Liver (tissue), 9 donors: ENCODE measurements around the gene CRMP1. TPM values are rescaled to one million over a fixed set of nuclear protein-coding genes. Genes with fewer than 3 reads are reported as not detected.

ENCODE experiments used
- DNase-seq: peaks from one replicate; pipeline ENCODE4 v3.0.0-alpha.2; 2017; ENCODE audit warnings: low spot score
- H3K27ac ChIP-seq, 2 donors: one replicate each; pipeline ENCODE4 v1.7.0; 2013; ENCODE audit warnings: inconsistent platforms in 2 of 2, low read length in 2 of 2, control low read depth in 1 of 2, low read depth in 1 of 2, mild to moderate bottlenecking in 1 of 2
- H3K27me3 ChIP-seq, 4 donors: one replicate each; pipeline versions ENCODE4 v1.6.1 to v1.7.0; 2013; ENCODE audit warnings: low read length in 3 of 4, inconsistent platforms in 1 of 4, mild to moderate bottlenecking in 1 of 4, moderate library complexity in 1 of 4; ENCODE audit not compliant: control insufficient read depth in 4 of 4, insufficient read depth in 4 of 4
- H3K36me3 ChIP-seq, 4 donors: one replicate each; pipeline versions ENCODE4 v1.6.1 to v1.7.0; 2013; ENCODE audit warnings: low read length in 3 of 4, mild to moderate bottlenecking in 3 of 4, low read depth in 1 of 4, moderate library complexity in 1 of 4; ENCODE audit not compliant: control insufficient read depth in 4 of 4, insufficient read depth in 3 of 4
- H3K4me1 ChIP-seq, 4 donors: one replicate each; pipeline versions ENCODE4 v1.6.1 to v1.7.0; 2013; ENCODE audit warnings: low read length in 3 of 4, mild to moderate bottlenecking in 3 of 4, moderate library complexity in 1 of 4; ENCODE audit not compliant: control insufficient read depth in 4 of 4, insufficient read depth in 4 of 4
- H3K4me3 ChIP-seq, 3 donors: one replicate each; pipeline versions ENCODE4 v1.6.1 to v1.7.0; 2013; ENCODE audit warnings: low read length in 3 of 3, control low read depth in 1 of 3, low read depth in 1 of 3, mild to moderate bottlenecking in 1 of 3
- H3K9ac ChIP-seq, 2 donors: one replicate each; pipeline ENCODE4 v1.7.0; 2013; ENCODE audit warnings: low read length in 2 of 2, mild to moderate bottlenecking in 2 of 2, moderate library complexity in 2 of 2, control low read depth in 1 of 2, low read depth in 1 of 2
- H3K9me3 ChIP-seq, 4 donors: one replicate each; pipeline versions ENCODE4 v1.6.1 to v1.7.0; 2013; ENCODE audit warnings: low read length in 3 of 4; ENCODE audit not compliant: control insufficient read depth in 4 of 4
- ATF3 ChIP-seq: IDR thresholded peaks from 2 replicates; pipeline ENCODE4 v1.6.1; 2016; ENCODE audit warnings: antibody characterized with exemption
- CTCF ChIP-seq: fragments of 150-350 bp; IDR thresholded peaks from 2 replicates; pipeline ENCODE4 v1.5.1; 2017; ENCODE audit warnings: improper control_type of control experiment, low read depth, low read length; ENCODE audit not compliant: missing input control
- EGR1 ChIP-seq, 2 donors: IDR thresholded peaks; 2 replicates each; pipeline ENCODE4 v1.6.1; 2016 to 2018; ENCODE audit warnings: antibody characterized with exemption in 2 of 2, low read depth in 2 of 2
- FOXA1 ChIP-seq: IDR thresholded peaks from 2 replicates; pipeline ENCODE4 v1.6.1; 2016; ENCODE audit warnings: antibody characterized with exemption
- GABPA ChIP-seq, 2 donors: IDR thresholded peaks in 1 of 2; conservative IDR thresholded peaks in 1 of 2; 2 replicates each; pipeline ENCODE4 v1.6.1; 2016; ENCODE audit warnings: antibody characterized with exemption in 2 of 2, mild to moderate bottlenecking in 1 of 2, moderate library complexity in 1 of 2
- HNF4A ChIP-seq, 2 donors: conservative IDR thresholded peaks; 2 replicates each; pipeline ENCODE4 v1.6.1; 2016; ENCODE audit warnings: antibody characterized with exemption in 2 of 2, mild to moderate bottlenecking in 2 of 2
- HNF4G ChIP-seq: IDR thresholded peaks from 2 replicates; pipeline ENCODE4 v1.6.1; 2016; ENCODE audit warnings: antibody characterized with exemption
- JUND ChIP-seq, 2 donors: IDR thresholded peaks; 2 replicates each; pipeline ENCODE4 v1.6.1; 2016; ENCODE audit warnings: antibody characterized with exemption in 2 of 2
- NR2F2 ChIP-seq: IDR thresholded peaks from 2 replicates; pipeline ENCODE4 v1.6.1; 2016; ENCODE audit warnings: antibody characterized with exemption
- RXRA ChIP-seq, 2 donors: IDR thresholded peaks; 2 replicates each; pipeline ENCODE4 v1.6.1; 2017 to 2018; ENCODE audit warnings: antibody characterized with exemption in 2 of 2, mild to moderate bottlenecking in 1 of 2
- SP1 ChIP-seq: IDR thresholded peaks from 2 replicates; pipeline ENCODE4 v1.6.1; 2018; ENCODE audit warnings: antibody characterized with exemption, mild to moderate bottlenecking
- TAF1 ChIP-seq: conservative IDR thresholded peaks from 2 replicates; pipeline ENCODE4 v1.6.1; 2016; ENCODE audit warnings: antibody characterized with exemption, mild to moderate bottlenecking
- YY1 ChIP-seq: IDR thresholded peaks from 2 replicates; pipeline ENCODE4 v1.6.1; 2016; ENCODE audit warnings: antibody characterized with exemption, mild to moderate bottlenecking
- ZBTB33 ChIP-seq: IDR thresholded peaks from 2 replicates; pipeline ENCODE4 v1.6.1; 2016; ENCODE audit warnings: antibody characterized with exemption
- WGBS: extraction: QIAGEN DNeasy Blood & Tissue Kit; methylation state at CpG from one replicate; pipeline ENCODE4 v1.1.7; 2013; 5-methylcytosine and 5-hydroxymethylcytosine counted together
- polyA plus RNA-seq, 2 donors: library from polyadenylated mRNA; stranded (reverse) in 1 of 2; unstranded in 1 of 2; fragments of 200-250 nt in 1 of 2; fragments of >200 nt in 1 of 2; fragmentation: Nextera tagmentation in 1 of 2; extraction: Ambion mirVana in 1 of 2; gene quantifications; one replicate each; pipeline versions ENCODE4 v1.2.1 to v1.2.3, GENCODE V29; 2013 to 2015
- total RNA-seq, 2 donors: library from RNA; depleted of rRNA; stranded (reverse); fragments of >200 nt; gene quantifications; one replicate each; pipeline ENCODE4 v1.2.3, GENCODE V29; 2014
- TF ChIP-seq, protein P1 (sequence below): IDR thresholded peaks from 2 replicates; pipeline ENCODE4 v1.6.1; 2016; ENCODE audit warnings: antibody characterized with exemption
- TF ChIP-seq, protein P2 (sequence below): IDR thresholded peaks from 2 replicates; pipeline ENCODE4 v1.6.1; 2016; ENCODE audit warnings: antibody characterized with exemption, mild to moderate bottlenecking
- donor health status: healthy.
- donor health status: healthy.
- donor health status: healthy.
- donor health status: healthy.
- donor health status: healthy.

The CRMP1 gene
- total and polyA plus RNA-seq, 4 donors, result 0.06 to 0.42 (median 0.12) TPM

GRCh38 chr4:5863461-5864113 lies 29.3 kb downstream of the CRMP1 start:
- DNase-seq, result no peak
- Histone ChIP-seq H3K9ac (no peak overlapping the region), H3K9me3 (no peaks in the 10 kb centered on the region), H3K4me1 (no peaks in the 10 kb centered on the region), H3K27me3 (peaks cover 0 to 8% (median 2%) of the 10 kb centered on the region in 4 donors), H3K27ac (no peak overlapping the region), H3K4me3 (no peak overlapping the region), H3K36me3 (no peaks in the 10 kb centered on the region)
- TF ChIP-seq SP1, result no peak
- TF ChIP-seq, protein P1, sequence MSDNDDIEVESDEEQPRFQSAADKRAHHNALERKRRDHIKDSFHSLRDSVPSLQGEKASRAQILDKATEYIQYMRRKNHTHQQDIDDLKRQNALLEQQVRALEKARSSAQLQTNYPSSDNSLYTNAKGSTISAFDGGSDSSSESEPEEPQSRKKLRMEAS, result no peak
- no peak for TF ChIP-seq ATF3
- TF ChIP-seq, protein P2, sequence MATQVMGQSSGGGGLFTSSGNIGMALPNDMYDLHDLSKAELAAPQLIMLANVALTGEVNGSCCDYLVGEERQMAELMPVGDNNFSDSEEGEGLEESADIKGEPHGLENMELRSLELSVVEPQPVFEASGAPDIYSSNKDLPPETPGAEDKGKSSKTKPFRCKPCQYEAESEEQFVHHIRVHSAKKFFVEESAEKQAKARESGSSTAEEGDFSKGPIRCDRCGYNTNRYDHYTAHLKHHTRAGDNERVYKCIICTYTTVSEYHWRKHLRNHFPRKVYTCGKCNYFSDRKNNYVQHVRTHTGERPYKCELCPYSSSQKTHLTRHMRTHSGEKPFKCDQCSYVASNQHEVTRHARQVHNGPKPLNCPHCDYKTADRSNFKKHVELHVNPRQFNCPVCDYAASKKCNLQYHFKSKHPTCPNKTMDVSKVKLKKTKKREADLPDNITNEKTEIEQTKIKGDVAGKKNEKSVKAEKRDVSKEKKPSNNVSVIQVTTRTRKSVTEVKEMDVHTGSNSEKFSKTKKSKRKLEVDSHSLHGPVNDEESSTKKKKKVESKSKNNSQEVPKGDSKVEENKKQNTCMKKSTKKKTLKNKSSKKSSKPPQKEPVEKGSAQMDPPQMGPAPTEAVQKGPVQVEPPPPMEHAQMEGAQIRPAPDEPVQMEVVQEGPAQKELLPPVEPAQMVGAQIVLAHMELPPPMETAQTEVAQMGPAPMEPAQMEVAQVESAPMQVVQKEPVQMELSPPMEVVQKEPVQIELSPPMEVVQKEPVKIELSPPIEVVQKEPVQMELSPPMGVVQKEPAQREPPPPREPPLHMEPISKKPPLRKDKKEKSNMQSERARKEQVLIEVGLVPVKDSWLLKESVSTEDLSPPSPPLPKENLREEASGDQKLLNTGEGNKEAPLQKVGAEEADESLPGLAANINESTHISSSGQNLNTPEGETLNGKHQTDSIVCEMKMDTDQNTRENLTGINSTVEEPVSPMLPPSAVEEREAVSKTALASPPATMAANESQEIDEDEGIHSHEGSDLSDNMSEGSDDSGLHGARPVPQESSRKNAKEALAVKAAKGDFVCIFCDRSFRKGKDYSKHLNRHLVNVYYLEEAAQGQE, result no peak
- TF ChIP-seq CTCF, result no peak
- TF ChIP-seq RXRA (IDR thresholded peaks at IDR 0.05), result no peak
- TF ChIP-seq GABPA (IDR thresholded peaks at IDR 0.05 in 1 of 2, conservative IDR thresholded peaks at IDR 0.05 in 1 of 2), result no peak
- no peak for TF ChIP-seq TAF1
- TF ChIP-seq YY1, result no peak
- no peak for TF ChIP-seq JUND (IDR thresholded peaks at IDR 0.05)
- no peak for TF ChIP-seq EGR1 (IDR thresholded peaks at IDR 0.05; ENCODE audit: low read depth in 2 of 2)
- TF ChIP-seq FOXA1, result no peak
- no peak for TF ChIP-seq HNF4G
- no peak for TF ChIP-seq HNF4A (conservative IDR thresholded peaks at IDR 0.05)
- TF ChIP-seq NR2F2, result no peak
- TF ChIP-seq ZBTB33, result no peak
- 56% methylated on average over 15 of the region's 15 CpGs for WGBS
